SK-N-SH (cell line): ENCODE measurements around the gene FAM3C. TPM values are rescaled to one million over a fixed set of nuclear protein-coding genes. Genes with fewer than 3 reads are reported as not detected.

Source experiments
- CTCF ChIA-PET: fragments of 300-600, 350-600 bp; formaldehyde crosslinking; extraction: SDS; loops from one replicate; lab custom pipeline; 2021; lab: Yijun Ruan, JAX
- POLR2A ChIA-PET: fragments of 350-600 bp; sonication (Branson Sonifier 250); formaldehyde crosslinking; extraction: SDS; loops from one replicate; lab custom pipeline; 2020; ENCODE audit warnings: antibody characterized with exemption, inconsistent platforms; lab: Yijun Ruan, JAX
- DNase-seq: peaks from one replicate; pipeline ENCODE4 v3.0.0; 2012
- H2AFZ ChIP-seq: fragments of 200-600 bp; sonication (generic); 2 replicates; pipeline ENCODE4 v1.8.1; 2016; ENCODE audit warnings: antibody characterized with exemption, mild to moderate bottlenecking, low read depth
- H3F3A ChIP-seq: fragments of 200-600 bp; sonication (generic); replicated peaks from 2 replicates; pipeline ENCODE3; 2016; ENCODE audit warnings: antibody characterized with exemption, mild to moderate bottlenecking; ENCODE audit not compliant: insufficient read depth
- H3K27ac ChIP-seq, 2 experiments: fragments of 200-500 bp in 1 of 2; fragments of 200-600 bp in 1 of 2; sonication (Bioruptor generic) in 1 of 2; sonication (generic), shearing (Covaris generic) in 1 of 2; 2 replicates each; pipeline versions ENCODE4 v1.5.1 to v1.6.1; 2014 to 2016; ENCODE audit warnings: low read depth in 2 of 2, inconsistent platforms in 1 of 2, low read length in 1 of 2, mild to moderate bottlenecking in 1 of 2, mixed read lengths in 1 of 2
- H3K27me3 ChIP-seq: fragments of 200-600 bp; sonication (generic), shearing (Covaris generic); 2 replicates; pipeline ENCODE4 v1.6.1; 2016; ENCODE audit warnings: mixed run types; ENCODE audit not compliant: insufficient read depth
- H3K36me3 ChIP-seq, 2 experiments: fragments of 200-500 bp in 1 of 2; fragments of 200-600 bp in 1 of 2; sonication (Bioruptor generic) in 1 of 2; sonication (generic) in 1 of 2; replicated peaks in 1 of 2; 2 replicates each; pipeline versions ENCODE3 to v1.5.1; 2014 to 2016; ENCODE audit warnings: low read length in 1 of 2, mild to moderate bottlenecking in 1 of 2; ENCODE audit not compliant: insufficient read depth in 2 of 2, control insufficient read depth in 1 of 2
- H3K4me1 ChIP-seq, 2 experiments: fragments of 200-500 bp in 1 of 2; fragments of 200-600 bp in 1 of 2; sonication (Bioruptor generic) in 1 of 2; sonication (generic), shearing (Covaris generic) in 1 of 2; 2 replicates each; pipeline versions ENCODE4 v1.5.1 to v1.6.1; 2014 to 2016; ENCODE audit warnings: low read depth in 1 of 2, low read length in 1 of 2, mixed run types in 1 of 2; ENCODE audit not compliant: insufficient read depth in 2 of 2, control insufficient read depth in 1 of 2
- H3K4me2 ChIP-seq: fragments of 200-600 bp; sonication (generic), shearing (Covaris generic); 2 replicates; pipeline ENCODE4 v1.6.1; 2017; ENCODE audit warnings: mixed run types
- H3K4me3 ChIP-seq, 2 experiments: fragments of 200-500 bp in 1 of 2; fragments of 200-600 bp in 1 of 2; sonication (Bioruptor generic) in 1 of 2; sonication (generic), shearing (Covaris generic) in 1 of 2; 2 replicates each; pipeline versions ENCODE4 v1.5.1 to v1.8.1; 2014 to 2016; ENCODE audit warnings: low read depth in 2 of 2, inconsistent platforms in 1 of 2, low read length in 1 of 2, mild to moderate bottlenecking in 1 of 2, mixed read lengths in 1 of 2, moderate library complexity in 1 of 2
- H3K79me2 ChIP-seq: fragments of 200-600 bp; sonication (generic); 2 replicates; pipeline ENCODE4 v1.8.1; 2017; ENCODE audit warnings: mild to moderate bottlenecking; ENCODE audit not compliant: insufficient read depth
- H3K9ac ChIP-seq: fragments of 200-600 bp; sonication (generic); 2 replicates; pipeline ENCODE4 v1.6.1; 2017; ENCODE audit warnings: mixed run types
- H3K9me2 ChIP-seq: fragments of 200-600 bp; sonication (generic); 2 replicates; pipeline ENCODE4 v1.6.1; 2017; ENCODE audit warnings: mixed run types
- H3K9me3 ChIP-seq: fragments of 200-600 bp; sonication (generic); 2 replicates; pipeline ENCODE4 v1.6.1; 2017; ENCODE audit warnings: mixed run types, mild to moderate bottlenecking, moderate library complexity
- H4K20me1 ChIP-seq: fragments of 200-600 bp; sonication (generic); 2 replicates; pipeline ENCODE4 v1.6.1; 2017; ENCODE audit warnings: mild to moderate bottlenecking, mixed run types; ENCODE audit not compliant: insufficient read depth
- FOSL2 ChIP-seq: IDR thresholded peaks from 2 replicates; pipeline ENCODE4 v1.4.0; 2012; ENCODE audit warnings: low read depth, mild to moderate bottlenecking, moderate library complexity, borderline replicate concordance
- FOXJ3 ChIP-seq: sonication (generic); formaldehyde crosslinking; IDR thresholded peaks from 2 replicates; pipeline ENCODE4 v1.5.1; 2020; ENCODE audit warnings: mild to moderate bottlenecking, missing genetic modification reagents
- GABPA ChIP-seq: IDR thresholded peaks from 2 replicates; pipeline ENCODE4 v1.4.0; 2012; ENCODE audit warnings: low read depth, mild to moderate bottlenecking
- GATA2 ChIP-seq: sonication (generic); formaldehyde crosslinking; IDR thresholded peaks from 2 replicates; pipeline ENCODE4 v1.5.0; 2020; ENCODE audit warnings: mild to moderate bottlenecking, missing genetic modification reagents
- IRF3 ChIP-seq: fragments of 150-350 bp; IDR thresholded peaks from 2 replicates; pipeline ENCODE4 v1.6.1; 2016; ENCODE audit warnings: mild to moderate bottlenecking, low read depth, low read length
- MAX ChIP-seq: IDR thresholded peaks from 2 replicates; pipeline ENCODE4 v1.4.0; 2012; ENCODE audit warnings: low read depth
- MEF2A ChIP-seq: IDR thresholded peaks from 2 replicates; pipeline ENCODE4 v1.4.0; 2012; ENCODE audit warnings: low read depth, borderline replicate concordance
- MXI1 ChIP-seq: IDR thresholded peaks from 2 replicates; pipeline ENCODE4 v1.6.1; 2012; ENCODE audit warnings: mild to moderate bottlenecking, low read depth, low read length, improper control_type of control experiment
- NRF1 ChIP-seq: IDR thresholded peaks from 2 replicates; pipeline ENCODE4 v1.6.1; 2012; ENCODE audit warnings: low read depth, mild to moderate bottlenecking, low read length
- POLR2AphosphoS5 ChIP-seq: IDR thresholded peaks from 2 replicates; pipeline ENCODE4 v1.6.1; 2012; ENCODE audit warnings: low read depth, low read length
- RAD21 ChIP-seq: IDR thresholded peaks from 2 replicates; pipeline ENCODE4 v1.6.1; 2012; ENCODE audit warnings: mild to moderate bottlenecking, low read length
- RCOR1 ChIP-seq: fragments of 150-350 bp; IDR thresholded peaks from 2 replicates; pipeline ENCODE4 v1.6.1; 2017; ENCODE audit warnings: antibody characterized with exemption, low read length
- REST ChIP-seq: IDR thresholded peaks from 2 replicates; pipeline ENCODE4 v1.6.1; 2012; ENCODE audit warnings: mild to moderate bottlenecking, low read depth, low read length, moderate library complexity
- RXRA ChIP-seq: IDR thresholded peaks from 2 replicates; pipeline ENCODE4 v1.4.0; 2012; ENCODE audit warnings: low read depth, mild to moderate bottlenecking, borderline replicate concordance
- SMC3 ChIP-seq: IDR thresholded peaks from 2 replicates; pipeline ENCODE4 v1.6.1; 2012; ENCODE audit warnings: low read depth, low read length, improper control_type of control experiment
- TAF1 ChIP-seq: IDR thresholded peaks from 2 replicates; pipeline ENCODE4 v1.6.1; 2012; ENCODE audit warnings: low read depth, mild to moderate bottlenecking, low read length, moderate library complexity, borderline replicate concordance
- TCF12 ChIP-seq: IDR thresholded peaks from 2 replicates; pipeline ENCODE4 v1.4.0; 2012
- YY1 ChIP-seq: IDR thresholded peaks from 2 replicates; pipeline ENCODE4 v1.4.0; 2012; ENCODE audit warnings: low read depth, mild to moderate bottlenecking
- whole genome bisulfite sequencing: methylation state at CpG from one replicate; pipeline ENCODE4 v1.1.6; 2017; ENCODE audit warnings: low lambda C conversion rate; 5-methylcytosine and 5-hydroxymethylcytosine counted together
- polyA plus RNA-seq, 3 experiments: library from polyadenylated mRNA; depleted of rRNA; stranded (reverse); fragments of >200 nt; gene quantifications; 2 replicates each; pipeline ENCODE4 v1.2.3, GENCODE V29; 2012
- TF ChIP-seq, protein P1 (sequence below): IDR thresholded peaks from 2 replicates; pipeline ENCODE4 v1.4.0; 2012; ENCODE audit warnings: low read depth, borderline replicate concordance
- TF ChIP-seq, protein P2 (sequence below): IDR thresholded peaks from 2 replicates; pipeline ENCODE4 v1.4.0; 2012; ENCODE audit warnings: low read depth, borderline replicate concordance

Gene FAM3C, protein sequence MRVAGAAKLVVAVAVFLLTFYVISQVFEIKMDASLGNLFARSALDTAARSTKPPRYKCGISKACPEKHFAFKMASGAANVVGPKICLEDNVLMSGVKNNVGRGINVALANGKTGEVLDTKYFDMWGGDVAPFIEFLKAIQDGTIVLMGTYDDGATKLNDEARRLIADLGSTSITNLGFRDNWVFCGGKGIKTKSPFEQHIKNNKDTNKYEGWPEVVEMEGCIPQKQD
- polyA plus RNA-seq (2012; rRNA removed) = 80.0 and 111 TPM in 2 replicates
- polyA plus RNA-seq (2012; cell fraction: cytosol; rRNA removed) = 150 and 225 TPM in 2 replicates
- polyA plus RNA-seq (2012; cell fraction: nucleus; rRNA removed) = 26.5 and 70.6 TPM in 2 replicates

GRCh38 chr7:121395961-121396757, at the start of gene FAM3C:
Gene FAM3C (minus strand): TSS chr7:121396308. CDS start chr7:121382969, 13,339 bp downstream.
- peaks cover 0 to 11% of the 10 kb centered on the region in 2 experiments; a peak in 2 of 4 replicates for H3K4me1 ChIP-seq
- CTCF ChIA-PET = interaction anchor here (0.6 to 5.7 kb wide), 57 partner anchors 11 to 604 kb away, joined by 3 to 71 read pairs (median 4); no protein-coding TSS in a partner anchor
- TF ChIP-seq, protein P1, sequence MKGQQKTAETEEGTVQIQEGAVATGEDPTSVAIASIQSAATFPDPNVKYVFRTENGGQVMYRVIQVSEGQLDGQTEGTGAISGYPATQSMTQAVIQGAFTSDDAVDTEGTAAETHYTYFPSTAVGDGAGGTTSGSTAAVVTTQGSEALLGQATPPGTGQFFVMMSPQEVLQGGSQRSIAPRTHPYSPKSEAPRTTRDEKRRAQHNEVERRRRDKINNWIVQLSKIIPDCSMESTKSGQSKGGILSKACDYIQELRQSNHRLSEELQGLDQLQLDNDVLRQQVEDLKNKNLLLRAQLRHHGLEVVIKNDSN = peak; percentile 77
- TF ChIP-seq RXRA = peak; percentile 32; the same call in 1 of the 2 replicates
- TF ChIP-seq RCOR1 = peak; percentile 76; the same call in 1 of the 2 replicates
- peak; percentile 97 for TF ChIP-seq TAF1
- TF ChIP-seq YY1 = 0 out of 2 replicates have a peak, but pooled peaks have one; percentile 7
- TF ChIP-seq GATA2 = no peak; the same call in 1 of the 2 replicates
- no peak for TF ChIP-seq FOSL2
- peak; percentile 43 for TF ChIP-seq RAD21
- no peak for TF ChIP-seq IRF3
- TF ChIP-seq GABPA = no peak
- TF ChIP-seq MAX = peak; percentile 98
- peak; percentile 44 for TF ChIP-seq SMC3
- TF ChIP-seq, protein P2, sequence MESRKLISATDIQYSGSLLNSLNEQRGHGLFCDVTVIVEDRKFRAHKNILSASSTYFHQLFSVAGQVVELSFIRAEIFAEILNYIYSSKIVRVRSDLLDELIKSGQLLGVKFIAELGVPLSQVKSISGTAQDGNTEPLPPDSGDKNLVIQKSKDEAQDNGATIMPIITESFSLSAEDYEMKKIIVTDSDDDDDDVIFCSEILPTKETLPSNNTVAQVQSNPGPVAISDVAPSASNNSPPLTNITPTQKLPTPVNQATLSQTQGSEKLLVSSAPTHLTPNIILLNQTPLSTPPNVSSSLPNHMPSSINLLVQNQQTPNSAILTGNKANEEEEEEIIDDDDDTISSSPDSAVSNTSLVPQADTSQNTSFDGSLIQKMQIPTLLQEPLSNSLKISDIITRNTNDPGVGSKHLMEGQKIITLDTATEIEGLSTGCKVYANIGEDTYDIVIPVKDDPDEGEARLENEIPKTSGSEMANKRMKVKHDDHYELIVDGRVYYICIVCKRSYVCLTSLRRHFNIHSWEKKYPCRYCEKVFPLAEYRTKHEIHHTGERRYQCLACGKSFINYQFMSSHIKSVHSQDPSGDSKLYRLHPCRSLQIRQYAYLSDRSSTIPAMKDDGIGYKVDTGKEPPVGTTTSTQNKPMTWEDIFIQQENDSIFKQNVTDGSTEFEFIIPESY = no peak
- TF ChIP-seq POLR2AphosphoS5 = peak; percentile 95
- peak; percentile 47; the same call in 1 of the 2 replicates for TF ChIP-seq REST
- no peak for TF ChIP-seq FOXJ3 (CRISPR knock-in tag)
- peak; percentile 100 for TF ChIP-seq MXI1
- peak; percentile 63 for TF ChIP-seq NRF1
- peak; percentile 18; the same call in 1 of the 2 replicates for TF ChIP-seq TCF12
- TF ChIP-seq MEF2A = no peak; the same call in 1 of the 2 replicates

More at GRCh38 chr7:121395961-121396757, at the start of gene FAM3C:
- Histone ChIP-seq H3K36me3 (peaks cover 15 to 21% of the 10 kb centered on the region in 2 experiments), H3K9me3 (no peaks in the 10 kb centered on the region), H3K9ac (peak within 1 kb of the TSS; percentile 83), H3F3A (no peaks in the 10 kb centered on the region), H3K79me2 (peaks cover 48% of the 10 kb centered on the region), H2AFZ (peak within 1 kb of the TSS; percentile 90), H3K4me3 (peak within 1 kb of the TSS; percentile 93 to 99), H3K9me2 (no peaks in the 10 kb centered on the region), H3K27ac (peak within 1 kb of the TSS; percentile 73 to 88), H3K4me2 (peak within 1 kb of the TSS; percentile 71), H4K20me1 (peaks cover 25% of the 10 kb centered on the region), H3K27me3 (no peaks in the 10 kb centered on the region)
- peak; percentile 100 for DNase-seq
- WGBS = 2% methylated on average over 26 of the region's 85 CpGs
- POLR2A ChIA-PET = interaction anchor here (0.8 to 2.0 kb wide), 6 partner anchors 10 to 446 kb away, joined by 3 to 6 read pairs (median 4); partner anchors contain the start of gene ING3
